GM12873 (cell line): ENCODE data around the gene SDF4.

ENCODE experiments used
- CTCF ChIP-seq: IDR thresholded peaks from 2 replicates; pipeline ENCODE4 v1.5.1; 2012; ENCODE audit warnings: low read depth, mild to moderate bottlenecking, moderate library complexity, low read length, control low read depth; ENCODE audit not compliant: insufficient read depth; ENCODE audit errors: missing control alignments

The SDF4 gene

GRCh38 chr1:1250786-1251284 lies 19.0 kb upstream of the SDF4 start:
- no peak for TF ChIP-seq CTCF

GRCh38 chr1:1247341-1247913 lies 15.6 kb upstream of the SDF4 start:
- TF ChIP-seq CTCF, result no peak

- TF ChIP-seq CTCF, result no peak
Observed at GRCh38 chr1:1246577-1247340, 15.0 kb upstream of the SDF4 start, which contains the start of gene C1QTNF12. TSS of gene C1QTNF12 (minus strand) at chr1:1246722. CDS start at chr1:1246690, 32 bp downstream.

GRCh38 chr1:1245817-1246576 lies 14.2 kb upstream of the SDF4 start:
- TF ChIP-seq CTCF, result no peak

GRCh38 chr1:1245178-1245816 lies 13.5 kb upstream of the SDF4 start:
- TF ChIP-seq CTCF, result no peak

GRCh38 chr1:1244192-1244811 lies 12.5 kb upstream of the SDF4 start:
- TF ChIP-seq CTCF, result no peak
